NCI-H446 (cell line): Measurements from ENCODE around the gene OR6V1.
"Not testable (repeated sequence)": the region's sequence is repeated elsewhere in the genome, so short reads cannot be mapped to it uniquely, and the experiment has no call there.

Experiments
- DNase-seq, 2 experiments: peaks; one replicate each; lab custom pipeline; 2025; lab: John Stamatoyannopoulos, UW

The OR6V1 gene

GRCh38 chr7:143042790-143043271, 9.3 kb upstream of the OR6V1 start:
- no peak for DNase-seq

- DNase-seq: no peak
These were observed 8.8 kb upstream of the OR6V1 start for GRCh38 chr7:143043391-143043790.

- no peak for DNase-seq
These were observed 5.7 kb upstream of the OR6V1 start for GRCh38 chr7:143046426-143046851.

- no peak for DNase-seq
These were observed 4.8 kb upstream of the OR6V1 start for GRCh38 chr7:143047326-143047725.

GRCh38 chr7:143048827-143049226, 3.3 kb upstream of the OR6V1 start:
- no peak for DNase-seq

- DNase-seq: no peak
These were observed 2.8 kb upstream of the OR6V1 start for GRCh38 chr7:143049362-143049761.

- no peak for DNase-seq
These were observed 1.2 kb upstream of the OR6V1 start for GRCh38 chr7:143050931-143051330.

GRCh38 chr7:143054621-143055020, 2.5 kb downstream of the OR6V1 start:
- DNase-seq: no peak

GRCh38 chr7:143055754-143056153, 3.6 kb downstream of the OR6V1 start:
- DNase-seq: no peak

GRCh38 chr7:143063741-143064140, 11.6 kb downstream of the OR6V1 start:
- no peak for DNase-seq

GRCh38 chr7:143068446-143068845, 16.3 kb downstream of the OR6V1 start:
- DNase-seq: no peak

GRCh38 chr7:143069912-143070500, 17.9 kb downstream of the OR6V1 start:
- no peak for DNase-seq

GRCh38 chr7:143073556-143073955, 21.4 kb downstream of the OR6V1 start:
- DNase-seq: no peak

- no peak for DNase-seq
These were observed 22.0 kb downstream of the OR6V1 start for GRCh38 chr7:143074141-143074540.

- DNase-seq: no peak
These were observed 33.0 kb downstream of the OR6V1 start for GRCh38 chr7:143085109-143085508.

- DNase-seq: not testable (repeated sequence)
These were observed 33.5 kb downstream of the OR6V1 start for GRCh38 chr7:143085610-143086009.

- not testable (repeated sequence) for DNase-seq
These were observed 36.5 kb downstream of the OR6V1 start for GRCh38 chr7:143088549-143089231.

GRCh38 chr7:143096146-143096545, 44.0 kb downstream of the OR6V1 start:
- no peak for DNase-seq

GRCh38 chr7:143099579-143099978, 47.4 kb downstream of the OR6V1 start:
- DNase-seq: not testable (repeated sequence)
